PC-3 (cell line): ENCODE measurements around the gene AP3S1. TPM values are rescaled to one million over a fixed set of nuclear protein-coding genes. Genes with fewer than 3 reads are reported as not detected.

Source experiments
- ATAC-seq: fragments of 200-7000 bp; cut with Tn5 transposase; 2 replicates; pipeline ENCODE4 v1.9.1; 2020; ENCODE audit warnings: mild to moderate bottlenecking, moderate library complexity
- BruUV-seq: library from RNA; stranded (reverse); fragments of 400-500 nt; replicated peaks from 2 replicates; lab custom pipeline; 2021; lab: Mats Ljungman, UMichigan
- CTCF ChIA-PET: fragments of 300-600 bp; sonication (Branson Sonifier 250); formaldehyde crosslinking; loops from one replicate; lab custom pipeline; 2022; ENCODE audit warnings: antibody characterized with exemption; lab: Charles Lee
- POLR2A ChIA-PET: fragments of 300-600 bp; sonication (Branson Sonifier 250); formaldehyde crosslinking; loops from one replicate; lab custom pipeline; 2022; ENCODE audit warnings: antibody characterized with exemption; ENCODE audit not compliant: unreplicated experiment; lab: Charles Lee
- DNase-seq: peaks from one replicate; pipeline ENCODE4 v3.0.0-alpha.2; 2015
- H2AFZ ChIP-seq: fragments of 300-600 bp; sonication (generic); 2 replicates; pipeline ENCODE4 v1.6.0; 2016; ENCODE audit warnings: antibody characterized with exemption, low read length
- H3F3A ChIP-seq: fragments of 300-600 bp; sonication (generic); one replicate; pipeline ENCODE4 v1.6.0; 2017; ENCODE audit warnings: antibody characterized with exemption, low read length, control low read depth, mild to moderate bottlenecking; ENCODE audit not compliant: unreplicated experiment
- H3K27ac ChIP-seq: fragments of 300-600 bp; sonication (generic); 2 replicates; pipeline ENCODE4 v1.5.1; 2016; ENCODE audit warnings: mild to moderate bottlenecking, low read length
- H3K27me3 ChIP-seq: fragments of 300-600 bp; sonication (generic); 2 replicates; pipeline ENCODE4 v1.6.1; 2016; ENCODE audit warnings: low read length, mixed read lengths
- H3K36me3 ChIP-seq: fragments of 300-600 bp; sonication (generic); 2 replicates; pipeline ENCODE4 v1.6.1; 2016; ENCODE audit warnings: low read depth, mixed run types, low read length, mixed read lengths
- H3K4me1 ChIP-seq: fragments of 300-600 bp; sonication (generic); 2 replicates; pipeline ENCODE4 v1.5.1; 2016; ENCODE audit warnings: low read length; ENCODE audit not compliant: insufficient read depth
- H3K4me2 ChIP-seq: fragments of 300-600 bp; sonication (generic); 2 replicates; pipeline ENCODE4 v1.6.0; 2016; ENCODE audit warnings: low read length
- H3K4me3 ChIP-seq: fragments of 300-600 bp; sonication (generic); 2 replicates; pipeline ENCODE4 v1.5.1; 2016; ENCODE audit warnings: mild to moderate bottlenecking, low read length, mixed read lengths
- H3K79me2 ChIP-seq: fragments of 300-600 bp; sonication (generic); 2 replicates; pipeline ENCODE4 v1.6.1; 2017; ENCODE audit warnings: low read length, mixed read lengths
- H3K9ac ChIP-seq: fragments of 300-600 bp; sonication (generic); 2 replicates; pipeline ENCODE4 v1.6.0; 2016; ENCODE audit warnings: mild to moderate bottlenecking, low read length
- H3K9me2 ChIP-seq: fragments of 300-600 bp; sonication (generic); replicated peaks from 2 replicates; pipeline ENCODE4 v1.6.1; 2016; ENCODE audit warnings: mixed run types, low read length, mixed read lengths
- H3K9me3 ChIP-seq: fragments of 300-600 bp; sonication (generic); 2 replicates; pipeline ENCODE4 v1.6.1; 2016; ENCODE audit warnings: low read length, mixed read lengths
- H4K20me1 ChIP-seq: fragments of 300-600 bp; sonication (generic); 2 replicates; pipeline ENCODE4 v1.6.1; 2016; ENCODE audit warnings: low read length, mixed read lengths
- EZH2 ChIP-seq: fragments of 300-600 bp; sonication (generic); IDR thresholded peaks from one replicate; pipeline ENCODE4 v1.6.1; 2017; ENCODE audit warnings: antibody characterized with exemption, mild to moderate bottlenecking, low read length; ENCODE audit not compliant: unreplicated experiment
- EZH2phosphoT487 ChIP-seq: fragments of 300-600 bp; sonication (generic); IDR thresholded peaks from 2 replicates; pipeline ENCODE4 v1.6.1; 2018; ENCODE audit warnings: mild to moderate bottlenecking, antibody characterized with exemption, low read length, borderline replicate concordance
- intact Hi-C: fragments of 100-400 bp; cut with micrococcal nuclease; formaldehyde crosslinking; loops from 2 replicates; pipeline ENCODE4 v1.9.0; 2023
- total RNA-seq: library from RNA; depleted of rRNA; stranded (reverse); fragments of >200 nt; gene quantifications from 2 replicates; pipeline ENCODE4 v1.2.3, GENCODE V29; 2014
- TF ChIP-seq, protein P1 (sequence below): fragments of 300-600 bp; sonication (generic); conservative IDR thresholded peaks from 2 replicates; pipeline ENCODE4 v1.5.1; 2017; ENCODE audit warnings: antibody characterized with exemption, low read depth, mild to moderate bottlenecking, low read length

The AP3S1 gene
- total RNA-seq, 1 experiment from 2014 or later, result 48.2 TPM

DNA sequence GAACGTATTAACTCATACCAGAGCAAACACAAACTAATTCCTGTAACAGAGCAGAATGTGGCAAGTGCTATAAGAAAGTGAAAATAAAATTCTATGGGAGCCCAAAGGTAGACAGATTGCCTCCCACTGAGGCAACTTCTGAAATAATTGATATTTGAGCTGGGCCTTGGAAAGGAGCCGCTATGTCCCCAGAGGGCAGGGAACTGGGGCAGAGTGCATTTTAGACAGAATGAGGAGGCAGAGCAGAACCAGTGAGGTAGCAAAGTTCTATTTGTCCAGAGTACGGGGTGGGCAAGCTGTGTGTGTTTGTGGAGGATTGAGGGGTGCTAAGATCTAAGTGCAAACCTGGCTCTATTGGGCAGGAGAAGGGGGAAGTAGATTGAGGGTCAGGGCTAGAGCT lies 45.1 kb upstream of the AP3S1 start:
- no TSS peak for BruUV-seq
- no peaks in the 10 kb centered on the region for H3F3A ChIP-seq
- DNase-seq (no peak), ATAC-seq (no peak)
- no peaks in the 10 kb centered on the region for H3K36me3 ChIP-seq
- no peaks in the 10 kb centered on the region for H3K79me2 ChIP-seq
- H2AFZ ChIP-seq, result no peak overlapping the region
- no peak overlapping the region for H3K9ac ChIP-seq
- H4K20me1 ChIP-seq, result no peaks in the 10 kb centered on the region
- H3K27ac ChIP-seq, result no peak overlapping the region
- no peaks in the 10 kb centered on the region for H3K4me1 ChIP-seq
- no peaks in the 10 kb centered on the region for H3K9me2 ChIP-seq
- TF ChIP-seq EZH2 (no peak), EZH2phosphoT487 (no peak)
- TF ChIP-seq, protein P1, sequence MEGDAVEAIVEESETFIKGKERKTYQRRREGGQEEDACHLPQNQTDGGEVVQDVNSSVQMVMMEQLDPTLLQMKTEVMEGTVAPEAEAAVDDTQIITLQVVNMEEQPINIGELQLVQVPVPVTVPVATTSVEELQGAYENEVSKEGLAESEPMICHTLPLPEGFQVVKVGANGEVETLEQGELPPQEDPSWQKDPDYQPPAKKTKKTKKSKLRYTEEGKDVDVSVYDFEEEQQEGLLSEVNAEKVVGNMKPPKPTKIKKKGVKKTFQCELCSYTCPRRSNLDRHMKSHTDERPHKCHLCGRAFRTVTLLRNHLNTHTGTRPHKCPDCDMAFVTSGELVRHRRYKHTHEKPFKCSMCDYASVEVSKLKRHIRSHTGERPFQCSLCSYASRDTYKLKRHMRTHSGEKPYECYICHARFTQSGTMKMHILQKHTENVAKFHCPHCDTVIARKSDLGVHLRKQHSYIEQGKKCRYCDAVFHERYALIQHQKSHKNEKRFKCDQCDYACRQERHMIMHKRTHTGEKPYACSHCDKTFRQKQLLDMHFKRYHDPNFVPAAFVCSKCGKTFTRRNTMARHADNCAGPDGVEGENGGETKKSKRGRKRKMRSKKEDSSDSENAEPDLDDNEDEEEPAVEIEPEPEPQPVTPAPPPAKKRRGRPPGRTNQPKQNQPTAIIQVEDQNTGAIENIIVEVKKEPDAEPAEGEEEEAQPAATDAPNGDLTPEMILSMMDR, result no peak
- H3K4me3 ChIP-seq, result no peak overlapping the region
- intact Hi-C loops, result no loop called here
- peaks cover 12% of the 10 kb centered on the region for H3K27me3 ChIP-seq
- H3K9me3 ChIP-seq, result no peaks in the 10 kb centered on the region
- CTCF ChIA-PET, result interaction anchor here (1.0 kb wide), 1 partner anchor 139 kb away, joined by 3 read pairs; no protein-coding TSS in a partner anchor
- POLR2A ChIA-PET, result no interaction called here
- no peak overlapping the region for H3K4me2 ChIP-seq

DNA sequence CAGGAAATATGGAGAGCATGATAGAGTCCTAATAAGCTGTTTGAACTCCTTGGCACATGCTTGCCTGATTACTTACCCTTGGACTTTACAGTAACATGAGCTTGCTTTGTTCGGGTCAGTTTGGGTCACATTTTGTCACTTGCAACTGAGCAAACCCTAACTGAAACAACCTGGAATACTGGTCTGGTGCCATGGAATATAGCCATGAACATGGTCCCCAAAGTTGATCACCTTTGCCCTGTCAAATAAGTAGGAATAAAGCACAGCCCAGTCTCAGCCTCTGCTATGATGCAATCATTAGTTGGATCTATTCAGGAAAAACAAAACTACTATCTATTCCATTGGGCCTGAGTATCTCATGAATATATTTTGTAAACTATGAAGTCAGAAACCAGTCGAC lies 43.5 kb upstream of the AP3S1 start:
- Histone ChIP-seq H3K9me3 (no peaks in the 10 kb centered on the region), H3K4me2 (no peak overlapping the region), H3K4me1 (no peaks in the 10 kb centered on the region), H2AFZ (no peak overlapping the region), H3F3A (no peaks in the 10 kb centered on the region), H3K27ac (no peak overlapping the region), H4K20me1 (no peaks in the 10 kb centered on the region), H3K27me3 (no peaks in the 10 kb centered on the region), H3K4me3 (no peak overlapping the region), H3K9ac (no peak overlapping the region), H3K9me2 (no peaks in the 10 kb centered on the region), H3K79me2 (no peaks in the 10 kb centered on the region), H3K36me3 (no peaks in the 10 kb centered on the region)
- TF ChIP-seq EZH2phosphoT487 (no peak), EZH2 (no peak)
- TF ChIP-seq, protein P1, result no peak
- no peak for DNase-seq
- ChIA-PET POLR2A (no interaction called here), CTCF (no interaction called here)
- BruUV-seq, result no TSS peak
- intact Hi-C loops, result no loop called here
- no peak for ATAC-seq

DNA sequence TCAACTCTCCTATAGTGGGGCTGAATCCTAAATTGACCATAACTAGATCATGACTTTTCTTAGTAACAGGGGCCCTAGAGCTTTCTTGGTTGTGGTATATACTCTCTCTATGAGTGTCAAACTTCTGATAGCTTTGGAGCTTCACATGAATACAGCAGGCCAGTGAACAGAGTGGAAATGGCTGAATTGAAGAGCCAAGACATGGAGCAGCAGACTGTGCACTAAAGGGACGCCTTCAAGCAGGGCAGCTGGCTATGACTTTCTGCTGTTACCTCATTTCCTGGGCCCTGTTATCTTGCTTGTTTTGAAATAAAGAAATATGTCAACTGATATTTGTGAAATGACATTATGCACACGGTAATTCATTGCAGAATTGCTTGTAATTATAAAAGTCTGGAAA lies 41.6 kb upstream of the AP3S1 start:
- no peaks in the 10 kb centered on the region for H3K9me2 ChIP-seq
- no peaks in the 10 kb centered on the region for H4K20me1 ChIP-seq
- H3K27ac ChIP-seq, result no peak overlapping the region
- H3K79me2 ChIP-seq, result no peaks in the 10 kb centered on the region
- no peak overlapping the region for H3K4me2 ChIP-seq
- no peaks in the 10 kb centered on the region for H3K9me3 ChIP-seq
- DNase-seq, result no peak
- no TSS peak for BruUV-seq
- ChIA-PET CTCF (no interaction called here), POLR2A (no interaction called here)
- TF ChIP-seq, protein P1, result no peak
- TF ChIP-seq EZH2phosphoT487, result no peak
- TF ChIP-seq EZH2, result no peak
- no peak for ATAC-seq
- no peaks in the 10 kb centered on the region for H3F3A ChIP-seq
- no peaks in the 10 kb centered on the region for H3K36me3 ChIP-seq
- no peak overlapping the region for H2AFZ ChIP-seq
- 0 out of 2 replicates have a peak, but pooled peaks cover 2% of the 10 kb centered on the region for H3K27me3 ChIP-seq
- H3K4me3 ChIP-seq, result no peak overlapping the region
- H3K4me1 ChIP-seq, result no peaks in the 10 kb centered on the region
- intact Hi-C loops, result no loop called here
- no peak overlapping the region for H3K9ac ChIP-seq
